Hypothalamus (tissue), 51 donors: Measurements from ENCODE around the gene EFHD1.
"Not testable (repeated sequence)": the region's sequence is repeated elsewhere in the genome, so short reads cannot be mapped to it uniquely, and the experiment has no call there.

Experiments used
- DNase-seq, 51 donors: peaks; one replicate each; lab custom pipeline; 2025; lab: John Stamatoyannopoulos, UW

EFHD1 gene

DNA sequence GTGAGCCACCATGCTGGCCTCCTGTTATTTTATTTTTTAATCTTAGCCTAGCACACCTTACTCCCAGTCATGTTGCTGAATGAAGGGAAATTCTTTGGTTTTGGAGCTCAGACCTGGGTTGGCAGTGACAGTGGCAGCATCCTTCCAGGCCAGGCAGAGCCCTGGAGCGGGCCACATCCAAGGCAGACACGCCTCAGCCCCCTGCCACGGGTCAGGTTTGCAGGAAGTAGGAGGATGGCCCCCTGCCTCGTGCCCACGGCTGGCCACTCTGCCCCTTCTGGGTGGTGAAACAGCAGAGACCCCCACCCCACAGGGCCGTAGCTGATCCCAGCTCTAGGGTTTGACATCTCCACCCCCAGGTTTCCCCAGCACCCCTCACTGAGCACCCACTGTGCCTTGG lies 11.7 kb downstream of the EFHD1 start:
- DNase-seq, result no peak

DNA sequence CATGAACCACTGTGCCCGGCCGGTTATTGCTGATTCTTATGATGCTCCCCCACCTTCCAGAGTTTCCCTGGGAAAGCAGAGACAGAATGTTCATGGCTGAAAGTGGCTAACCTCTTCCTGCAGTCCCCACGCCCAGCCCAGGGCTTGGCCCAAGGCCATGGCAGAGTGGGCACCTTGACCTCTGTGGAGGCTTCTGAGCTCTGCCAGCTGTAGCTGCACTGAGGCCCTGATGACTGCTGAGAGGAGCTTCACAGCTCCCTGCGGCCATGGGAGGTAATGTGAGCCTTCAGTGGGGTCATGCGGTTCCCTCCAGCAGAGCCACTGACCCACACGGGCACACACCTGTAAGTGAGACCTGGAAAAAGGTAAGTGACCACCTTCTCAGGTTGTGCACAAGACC lies 13.3 kb downstream of the EFHD1 start:
- no peak for DNase-seq

- no peak for DNase-seq
Observed at GRCh38 chr2:232647261-232647660, 13.9 kb downstream of the EFHD1 start.

DNA sequence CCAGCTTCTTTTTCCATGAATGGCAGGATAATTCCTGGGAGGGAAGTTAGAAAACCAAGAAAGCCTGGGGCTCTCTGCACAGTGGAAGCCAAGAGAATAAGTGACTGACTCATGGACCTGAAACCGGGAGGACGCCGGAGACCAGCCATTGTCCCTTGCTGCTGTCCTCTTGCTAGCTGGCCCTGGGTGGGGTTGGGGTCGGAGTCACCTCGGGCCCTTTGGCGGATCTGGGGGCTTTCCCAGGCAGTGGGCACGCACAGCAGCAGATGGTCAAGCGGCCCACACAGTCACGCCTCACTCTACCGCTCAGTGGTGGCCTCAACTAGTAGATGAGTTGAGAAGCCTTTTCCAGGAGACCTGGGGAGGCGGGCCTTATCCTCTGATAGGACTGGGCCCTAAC lies 15.6 kb downstream of the EFHD1 start:
- no peak for DNase-seq

- peak in 3 of 51 donors; percentile 13 to 36 (median 14) for DNase-seq
Observed at GRCh38 chr2:232652505-232652851, 19.1 kb downstream of the EFHD1 start.

DNA sequence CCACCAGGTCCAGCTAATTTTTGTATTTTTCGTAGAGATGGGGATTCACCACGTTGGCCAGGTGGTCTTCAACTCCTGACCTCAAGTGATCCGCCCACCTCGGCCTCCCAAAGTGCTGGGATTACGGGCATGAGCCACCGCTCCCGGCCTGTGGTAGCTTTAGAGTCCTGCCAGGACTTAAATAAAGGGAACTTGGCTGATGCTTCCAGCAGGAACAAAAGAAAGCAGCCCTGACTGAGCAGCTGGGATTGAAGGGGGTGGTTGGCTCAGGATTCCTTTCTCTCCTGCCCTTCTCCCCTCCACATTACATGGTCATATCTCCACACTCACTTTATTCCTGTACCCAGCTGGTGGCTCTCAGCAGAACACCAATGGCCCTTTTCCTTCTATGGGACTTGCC lies 20.0 kb downstream of the EFHD1 start:
- peak in 11 of 51 donors; percentile 20 to 59 (median 27) for DNase-seq

DNA sequence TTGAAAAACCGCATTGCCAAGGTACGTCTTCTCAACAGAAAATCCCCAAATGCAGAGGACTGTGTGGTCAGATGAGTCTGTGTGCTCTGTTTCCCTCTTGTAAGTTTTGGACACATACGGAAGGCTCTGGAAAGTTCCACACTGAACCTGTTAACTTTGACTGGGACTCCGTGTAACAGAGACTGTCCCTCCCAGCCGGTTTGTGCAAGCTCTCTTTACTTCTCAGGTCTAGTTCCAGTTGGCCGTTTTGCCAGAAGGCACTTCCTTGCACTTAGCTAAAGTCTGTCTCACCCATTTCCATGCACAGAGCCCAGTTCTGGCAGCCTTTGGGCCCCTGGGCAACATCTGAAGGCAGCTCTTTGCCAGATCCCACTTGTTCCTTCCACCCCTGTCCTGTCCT lies 22.0 kb downstream of the EFHD1 start:
- DNase-seq, result peak in 14 of 51 donors; percentile 17 to 59 (median 32)

DNA sequence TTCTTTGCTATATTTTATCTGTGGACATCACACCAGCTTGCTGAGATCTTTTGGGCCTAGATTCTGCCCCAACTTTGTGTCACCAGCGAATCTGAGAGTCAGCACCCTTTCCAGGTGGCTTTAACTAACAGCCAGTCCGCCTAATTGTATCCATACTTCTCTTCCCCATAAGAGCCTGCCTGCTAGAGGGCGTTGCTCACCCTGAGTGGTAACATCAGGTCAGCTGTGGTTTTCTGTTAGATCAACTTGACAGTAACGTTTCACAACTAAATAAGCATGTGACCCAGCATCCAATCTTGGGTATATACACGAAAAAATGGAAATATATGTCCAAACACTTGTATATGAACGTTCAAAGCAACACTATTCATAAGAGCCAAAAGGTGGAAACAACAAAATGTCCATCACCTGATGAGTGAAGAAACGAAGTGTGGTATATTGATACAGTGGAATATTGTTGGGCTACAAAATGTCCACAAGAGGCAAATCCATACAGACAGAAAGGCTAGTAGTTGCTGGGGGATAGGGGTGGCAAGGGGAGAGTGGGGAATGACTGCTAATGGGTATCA lies 24.9 kb downstream of the EFHD1 start:
- DNase-seq, result no peak

DNA sequence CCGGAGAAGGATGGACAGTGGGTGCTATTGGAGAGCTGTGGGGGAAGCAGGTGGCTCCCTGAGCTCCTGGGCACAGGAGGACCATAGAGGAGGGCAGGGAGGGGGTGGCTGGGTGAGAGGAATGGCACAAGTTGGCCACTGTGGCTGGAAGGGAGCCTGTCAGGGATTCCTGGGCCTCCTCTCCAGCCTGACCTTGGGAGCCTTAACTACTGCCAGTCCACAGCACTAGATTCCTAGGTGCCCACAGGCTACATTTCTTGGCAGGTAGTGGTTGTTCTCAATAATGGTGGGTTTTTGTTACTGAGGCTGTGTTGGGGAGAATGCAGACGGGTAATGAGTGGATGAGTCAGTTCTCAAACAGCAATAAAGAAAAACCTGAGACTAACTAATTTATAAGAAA lies 26.0 kb downstream of the EFHD1 start:
- DNase-seq, result no peak

DNA sequence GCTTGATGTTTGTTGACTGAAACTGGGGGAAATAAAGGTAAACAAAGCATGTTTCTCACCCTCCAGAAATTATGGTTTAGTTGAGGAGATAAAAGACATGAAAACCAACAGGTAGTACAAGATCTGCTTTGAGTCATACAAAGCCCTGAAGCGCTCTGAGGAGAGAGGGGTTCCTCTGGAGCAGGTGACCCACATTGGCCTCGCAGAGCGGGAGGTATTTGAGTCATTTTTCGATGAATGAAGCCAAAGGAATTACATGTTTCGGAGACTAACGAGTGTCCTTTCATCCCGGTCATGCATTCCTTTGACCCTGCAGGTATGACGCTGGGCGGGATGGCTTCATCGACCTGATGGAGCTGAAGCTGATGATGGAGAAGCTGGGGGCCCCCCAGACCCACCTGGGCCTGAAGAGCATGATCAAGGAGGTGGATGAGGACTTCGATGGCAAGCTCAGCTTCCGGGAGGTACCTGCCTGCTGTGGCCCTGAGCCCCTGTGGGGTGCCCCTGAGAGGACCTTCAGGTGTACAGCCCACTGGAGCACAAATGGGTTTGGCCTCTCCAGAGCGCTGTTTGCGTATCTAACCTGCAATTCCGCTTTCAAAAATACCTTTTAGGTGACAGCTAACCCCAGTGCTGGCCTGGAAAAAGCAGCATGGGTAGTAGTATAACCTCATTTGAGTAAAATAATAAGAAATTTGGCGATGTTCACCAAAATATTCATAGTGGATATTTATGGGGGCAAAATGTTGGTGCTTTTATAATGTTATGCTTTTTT lies 29.3 kb downstream of the EFHD1 start:
- DNase-seq, result no peak

GRCh38 chr2:232666051-232666805 lies 32.8 kb downstream of the EFHD1 start:
- no peak for DNase-seq

DNA sequence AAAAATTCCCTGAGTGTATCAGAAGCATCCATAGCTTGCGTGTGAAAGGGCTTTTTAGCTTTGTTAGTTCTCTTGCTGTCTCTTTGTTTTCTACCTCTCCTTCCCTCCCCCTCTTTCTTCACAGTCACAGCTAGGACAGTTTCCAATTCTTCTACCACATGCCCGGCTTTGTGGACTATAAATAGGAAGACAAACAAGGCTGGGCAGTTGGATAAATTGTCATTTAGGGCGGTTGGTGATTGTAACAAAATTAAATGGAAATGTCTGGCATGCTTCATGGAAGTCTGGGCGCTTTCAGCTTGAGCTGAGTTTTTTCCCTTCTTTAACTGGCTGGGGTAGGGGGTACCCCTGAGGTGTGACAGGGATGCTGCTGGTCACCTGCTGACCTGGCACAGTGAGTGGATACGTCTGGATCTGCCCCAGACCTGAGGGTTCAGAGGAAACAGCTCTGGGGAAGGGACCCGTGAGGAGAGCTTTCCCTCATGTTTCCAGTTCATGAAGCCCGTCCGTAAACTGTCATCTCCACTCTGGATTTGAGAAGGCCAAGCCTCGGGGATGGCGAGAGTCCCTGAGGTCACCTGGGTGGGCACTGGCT lies 34.7 kb downstream of the EFHD1 start:
- DNase-seq, result peak in 20 of 51 donors; percentile 11 to 84 (median 37)

DNA sequence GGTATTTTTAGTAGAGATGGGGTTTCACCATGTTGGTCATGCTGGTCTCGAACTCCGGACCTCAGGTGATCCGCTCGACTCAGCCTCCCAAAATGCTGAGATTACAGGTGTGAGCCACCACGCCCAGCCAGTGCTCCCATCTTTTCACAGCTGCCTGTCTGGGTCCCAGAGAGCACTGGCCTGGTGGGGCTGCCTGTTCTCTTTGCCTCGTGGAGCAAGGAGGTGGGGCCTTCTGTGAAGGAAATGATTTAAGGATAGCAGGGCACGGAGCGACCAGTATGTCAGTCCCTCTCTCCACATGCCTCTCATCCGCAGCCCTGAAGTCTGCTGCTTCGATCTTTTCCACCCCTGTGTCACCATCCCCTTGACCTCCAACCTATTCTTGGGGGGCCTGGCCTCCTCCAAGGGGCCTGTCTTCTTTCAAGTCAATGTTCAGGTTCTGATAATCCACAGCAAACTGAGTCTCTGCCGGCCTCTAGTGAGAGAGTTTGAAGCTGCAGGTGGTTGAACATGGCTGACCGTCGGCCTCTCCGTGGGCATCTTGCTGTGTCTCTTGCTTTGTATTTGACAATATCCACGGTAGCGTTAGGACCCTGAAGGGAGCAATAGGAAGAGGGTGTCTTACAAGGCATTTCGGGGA lies 35.5 kb downstream of the EFHD1 start:
- DNase-seq, result peak in 18 of 51 donors; percentile 13 to 60 (median 36)

- DNase-seq, result peak in 1 of 51 donors; percentile 16
Observed at GRCh38 chr2:232672588-232672987, 39.2 kb downstream of the EFHD1 start.

- no peak for DNase-seq
Observed at GRCh38 chr2:232674491-232674890, 41.1 kb downstream of the EFHD1 start.

DNA sequence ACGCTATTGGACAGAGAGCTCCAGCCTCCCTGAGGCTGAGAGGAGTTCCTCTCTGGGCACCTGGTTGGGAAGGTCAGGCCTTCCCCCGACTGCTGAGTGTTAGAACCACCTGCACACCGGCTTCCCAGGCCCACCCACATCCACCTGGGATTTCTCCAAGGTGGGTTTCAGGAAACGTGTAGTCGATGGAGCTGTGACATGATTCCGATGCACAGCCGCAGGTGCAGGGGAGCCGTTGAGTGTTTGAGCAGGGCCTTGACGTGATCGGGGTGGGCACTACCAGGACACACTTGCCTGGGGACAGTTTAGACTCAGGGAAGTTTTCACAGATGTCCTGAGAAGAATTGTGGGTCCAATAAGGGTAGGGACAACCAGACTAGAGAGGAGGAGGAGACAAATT lies 42.0 kb downstream of the EFHD1 start:
- DNase-seq, result no peak

DNA sequence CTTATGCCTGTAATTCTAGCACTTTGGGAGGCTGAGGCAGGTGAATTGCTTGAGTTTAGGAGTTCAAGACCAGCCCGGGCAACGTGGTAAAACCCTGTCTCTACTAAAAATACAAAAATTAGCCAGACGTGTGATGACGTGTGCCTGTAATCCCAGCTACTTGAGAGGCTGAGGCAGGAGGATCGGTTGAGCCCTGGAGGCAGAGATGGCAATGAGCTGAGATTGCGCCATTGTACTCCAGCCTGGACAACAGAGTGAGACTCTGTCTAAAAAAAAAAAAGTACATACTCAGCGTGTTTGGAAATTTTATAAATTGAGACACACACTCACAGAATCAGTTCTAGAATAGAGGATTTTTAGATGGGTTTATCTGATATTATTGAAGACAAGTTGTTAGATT lies 46.6 kb downstream of the EFHD1 start:
- DNase-seq, result no peak

DNA sequence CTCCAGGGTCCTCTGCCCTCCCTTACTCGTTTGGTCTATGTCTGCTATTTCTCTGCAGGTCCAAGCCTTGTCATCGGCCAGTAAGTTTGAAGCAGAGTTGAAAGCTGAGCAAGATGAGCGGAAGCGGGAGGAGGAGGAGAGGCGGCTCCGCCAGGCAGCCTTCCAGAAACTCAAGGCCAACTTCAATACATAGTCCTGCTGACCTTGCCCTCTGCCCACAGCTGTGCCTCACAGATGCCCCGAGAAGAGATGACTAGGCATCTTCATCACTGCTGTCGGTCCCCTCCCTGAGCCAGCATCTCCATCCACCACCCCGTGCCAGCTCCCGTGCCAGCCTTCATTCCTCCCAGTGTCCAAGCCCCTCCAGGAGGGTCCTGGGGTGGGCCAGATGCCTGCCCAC lies 48.1 kb downstream of the EFHD1 start:
- DNase-seq, result no peak

GRCh38 chr2:232683368-232683767 lies 50.0 kb downstream of the EFHD1 start:
- DNase-seq, result no peak

- DNase-seq, result not testable (repeated sequence)
Observed at GRCh38 chr2:232685391-232685790, 52.0 kb downstream of the EFHD1 start.
